GM23338 (cell line): Measurements from ENCODE around the gene F2. TPM values are rescaled to one million over a fixed set of nuclear protein-coding genes. Genes with fewer than 3 reads are reported as not detected.

Source experiments
- EZH2 ChIP-seq: fragments of 200-600 bp; sonication (generic); IDR thresholded peaks from one replicate; pipeline ENCODE4 v1.8.0; 2017; ENCODE audit warnings: antibody characterized with exemption, mild to moderate bottlenecking, low read depth; ENCODE audit not compliant: unreplicated experiment
- EZH2phosphoT487 ChIP-seq: fragments of 200-600 bp; sonication (generic); IDR thresholded peaks from one replicate; pipeline ENCODE4 v1.8.1; 2018; ENCODE audit warnings: antibody characterized with exemption; ENCODE audit not compliant: unreplicated experiment
- NANOG ChIP-seq: IDR thresholded peaks from 2 replicates; pipeline ENCODE4 v1.6.1; 2016; ENCODE audit warnings: antibody characterized with exemption, borderline replicate concordance
- POLR2AphosphoS5 ChIP-seq: IDR thresholded peaks from 2 replicates; pipeline ENCODE4 v1.6.1; 2016; ENCODE audit warnings: antibody characterized with exemption, low read depth
- ZNF114 ChIP-seq: fragments of 250-450 bp; sonication (Bioruptor Pico); IDR thresholded peaks from 2 replicates; pipeline ENCODE4 v1.5.0; 2020; ENCODE audit warnings: mild to moderate bottlenecking, moderate library complexity
- ZNF331 ChIP-seq: fragments of 250-450 bp; sonication (Bioruptor Pico); IDR thresholded peaks from 2 replicates; pipeline ENCODE4 v1.5.0; 2020; ENCODE audit warnings: low read depth, mild to moderate bottlenecking, moderate library complexity
- polyA plus RNA-seq: library from polyadenylated mRNA; unstranded; fragments of >200 nt; fragmentation: Nextera tagmentation; extraction: Ambion mirVana; gene quantifications from 2 replicates; pipeline ENCODE4 v1.2.1, GENCODE V29; 2016
- total RNA-seq: library from RNA; depleted of rRNA; stranded (reverse); fragments of >200 nt; shearing (Covaris generic); gene quantifications from 2 replicates; pipeline ENCODE4 v1.2.3, GENCODE V29; 2014
- TF ChIP-seq, protein P1 (sequence below): fragments of 250-450 bp; sonication (Bioruptor Pico); IDR thresholded peaks from 2 replicates; pipeline ENCODE4 v1.5.0; 2020; ENCODE audit warnings: mild to moderate bottlenecking, moderate library complexity
- TF ChIP-seq, protein P2 (sequence below): IDR thresholded peaks from 2 replicates; pipeline ENCODE4 v1.6.1; 2016; ENCODE audit warnings: antibody characterized with exemption
- TF ChIP-seq, protein P3 (sequence below): IDR thresholded peaks from one replicate; pipeline ENCODE4 v1.6.1; 2018; ENCODE audit warnings: antibody characterized with exemption; ENCODE audit not compliant: unreplicated experiment

Gene F2
- total and polyA plus RNA-seq, 2 experiments from 2014 or later = 0.21 TPM; not detected in 1

DNA sequence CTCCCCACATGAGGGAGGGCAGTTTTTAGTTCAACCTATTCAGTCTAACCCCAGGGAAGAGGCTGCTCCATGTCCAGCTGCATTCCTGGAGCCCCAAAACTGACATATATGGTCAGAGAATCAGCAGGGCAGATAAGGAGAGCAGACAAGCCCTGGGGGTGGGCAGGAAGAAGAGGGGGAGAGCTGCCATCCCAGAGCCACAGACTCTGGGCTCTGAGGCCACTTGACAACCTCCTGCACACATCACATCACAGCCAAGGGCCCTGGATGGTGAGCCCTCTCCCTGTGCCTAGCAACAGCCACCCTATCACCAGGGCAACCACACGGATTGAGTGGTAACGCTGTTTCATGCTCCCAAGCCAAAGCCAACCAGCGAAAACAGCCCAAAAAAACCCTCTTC lies 21.7 kb upstream of the F2 start (continued):
- TF ChIP-seq, protein P1, sequence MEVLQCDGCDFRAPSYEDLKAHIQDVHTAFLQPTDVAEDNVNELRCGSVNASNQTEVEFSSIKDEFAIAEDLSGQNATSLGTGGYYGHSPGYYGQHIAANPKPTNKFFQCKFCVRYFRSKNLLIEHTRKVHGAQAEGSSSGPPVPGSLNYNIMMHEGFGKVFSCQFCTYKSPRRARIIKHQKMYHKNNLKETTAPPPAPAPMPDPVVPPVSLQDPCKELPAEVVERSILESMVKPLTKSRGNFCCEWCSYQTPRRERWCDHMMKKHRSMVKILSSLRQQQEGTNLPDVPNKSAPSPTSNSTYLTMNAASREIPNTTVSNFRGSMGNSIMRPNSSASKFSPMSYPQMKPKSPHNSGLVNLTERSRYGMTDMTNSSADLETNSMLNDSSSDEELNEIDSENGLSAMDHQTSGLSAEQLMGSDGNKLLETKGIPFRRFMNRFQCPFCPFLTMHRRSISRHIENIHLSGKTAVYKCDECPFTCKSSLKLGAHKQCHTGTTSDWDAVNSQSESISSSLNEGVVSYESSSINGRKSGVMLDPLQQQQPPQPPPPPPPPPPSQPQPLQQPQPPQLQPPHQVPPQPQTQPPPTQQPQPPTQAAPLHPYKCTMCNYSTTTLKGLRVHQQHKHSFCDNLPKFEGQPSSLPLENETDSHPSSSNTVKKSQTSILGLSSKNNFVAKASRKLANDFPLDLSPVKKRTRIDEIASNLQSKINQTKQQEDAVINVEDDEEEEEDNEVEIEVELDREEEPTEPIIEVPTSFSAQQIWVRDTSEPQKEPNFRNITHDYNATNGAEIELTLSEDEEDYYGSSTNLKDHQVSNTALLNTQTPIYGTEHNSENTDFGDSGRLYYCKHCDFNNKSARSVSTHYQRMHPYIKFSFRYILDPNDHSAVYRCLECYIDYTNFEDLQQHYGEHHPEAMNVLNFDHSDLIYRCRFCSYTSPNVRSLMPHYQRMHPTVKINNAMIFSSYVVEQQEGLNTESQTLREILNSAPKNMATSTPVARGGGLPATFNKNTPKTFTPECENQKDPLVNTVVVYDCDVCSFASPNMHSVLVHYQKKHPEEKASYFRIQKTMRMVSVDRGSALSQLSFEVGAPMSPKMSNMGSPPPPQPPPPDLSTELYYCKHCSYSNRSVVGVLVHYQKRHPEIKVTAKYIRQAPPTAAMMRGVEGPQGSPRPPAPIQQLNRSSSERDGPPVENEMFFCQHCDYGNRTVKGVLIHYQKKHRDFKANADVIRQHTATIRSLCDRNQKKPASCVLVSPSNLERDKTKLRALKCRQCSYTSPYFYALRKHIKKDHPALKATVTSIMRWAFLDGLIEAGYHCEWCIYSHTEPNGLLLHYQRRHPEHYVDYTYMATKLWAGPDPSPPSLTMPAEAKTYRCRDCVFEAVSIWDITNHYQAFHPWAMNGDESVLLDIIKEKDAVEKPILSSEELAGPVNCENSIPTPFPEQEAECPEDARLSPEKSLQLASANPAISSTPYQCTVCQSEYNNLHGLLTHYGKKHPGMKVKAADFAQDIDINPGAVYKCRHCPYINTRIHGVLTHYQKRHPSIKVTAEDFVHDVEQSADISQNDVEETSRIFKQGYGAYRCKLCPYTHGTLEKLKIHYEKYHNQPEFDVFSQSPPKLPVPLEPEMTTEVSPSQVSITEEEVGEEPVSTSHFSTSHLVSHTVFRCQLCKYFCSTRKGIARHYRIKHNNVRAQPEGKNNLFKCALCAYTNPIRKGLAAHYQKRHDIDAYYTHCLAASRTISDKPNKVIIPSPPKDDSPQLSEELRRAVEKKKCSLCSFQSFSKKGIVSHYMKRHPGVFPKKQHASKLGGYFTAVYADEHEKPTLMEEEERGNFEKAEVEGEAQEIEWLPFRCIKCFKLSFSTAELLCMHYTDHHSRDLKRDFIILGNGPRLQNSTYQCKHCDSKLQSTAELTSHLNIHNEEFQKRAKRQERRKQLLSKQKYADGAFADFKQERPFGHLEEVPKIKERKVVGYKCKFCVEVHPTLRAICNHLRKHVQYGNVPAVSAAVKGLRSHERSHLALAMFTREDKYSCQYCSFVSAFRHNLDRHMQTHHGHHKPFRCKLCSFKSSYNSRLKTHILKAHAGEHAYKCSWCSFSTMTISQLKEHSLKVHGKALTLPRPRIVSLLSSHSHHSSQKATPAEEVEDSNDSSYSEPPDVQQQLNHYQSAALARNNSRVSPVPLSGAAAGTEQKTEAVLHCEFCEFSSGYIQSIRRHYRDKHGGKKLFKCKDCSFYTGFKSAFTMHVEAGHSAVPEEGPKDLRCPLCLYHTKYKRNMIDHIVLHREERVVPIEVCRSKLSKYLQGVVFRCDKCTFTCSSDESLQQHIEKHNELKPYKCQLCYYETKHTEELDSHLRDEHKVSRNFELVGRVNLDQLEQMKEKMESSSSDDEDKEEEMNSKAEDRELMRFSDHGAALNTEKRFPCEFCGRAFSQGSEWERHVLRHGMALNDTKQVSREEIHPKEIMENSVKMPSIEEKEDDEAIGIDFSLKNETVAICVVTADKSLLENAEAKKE (CRISPR knock-in tag) = no peak
- TF ChIP-seq EZH2phosphoT487 = no peak
- no peak for TF ChIP-seq ZNF331 (CRISPR knock-in tag)
- TF ChIP-seq NANOG = no peak
- TF ChIP-seq, protein P2, sequence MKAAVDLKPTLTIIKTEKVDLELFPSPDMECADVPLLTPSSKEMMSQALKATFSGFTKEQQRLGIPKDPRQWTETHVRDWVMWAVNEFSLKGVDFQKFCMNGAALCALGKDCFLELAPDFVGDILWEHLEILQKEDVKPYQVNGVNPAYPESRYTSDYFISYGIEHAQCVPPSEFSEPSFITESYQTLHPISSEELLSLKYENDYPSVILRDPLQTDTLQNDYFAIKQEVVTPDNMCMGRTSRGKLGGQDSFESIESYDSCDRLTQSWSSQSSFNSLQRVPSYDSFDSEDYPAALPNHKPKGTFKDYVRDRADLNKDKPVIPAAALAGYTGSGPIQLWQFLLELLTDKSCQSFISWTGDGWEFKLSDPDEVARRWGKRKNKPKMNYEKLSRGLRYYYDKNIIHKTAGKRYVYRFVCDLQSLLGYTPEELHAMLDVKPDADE = no peak
- TF ChIP-seq ZNF114 (CRISPR knock-in tag) = no peak
- TF ChIP-seq EZH2 = no peak
- no peak for TF ChIP-seq POLR2AphosphoS5
- TF ChIP-seq, protein P3, sequence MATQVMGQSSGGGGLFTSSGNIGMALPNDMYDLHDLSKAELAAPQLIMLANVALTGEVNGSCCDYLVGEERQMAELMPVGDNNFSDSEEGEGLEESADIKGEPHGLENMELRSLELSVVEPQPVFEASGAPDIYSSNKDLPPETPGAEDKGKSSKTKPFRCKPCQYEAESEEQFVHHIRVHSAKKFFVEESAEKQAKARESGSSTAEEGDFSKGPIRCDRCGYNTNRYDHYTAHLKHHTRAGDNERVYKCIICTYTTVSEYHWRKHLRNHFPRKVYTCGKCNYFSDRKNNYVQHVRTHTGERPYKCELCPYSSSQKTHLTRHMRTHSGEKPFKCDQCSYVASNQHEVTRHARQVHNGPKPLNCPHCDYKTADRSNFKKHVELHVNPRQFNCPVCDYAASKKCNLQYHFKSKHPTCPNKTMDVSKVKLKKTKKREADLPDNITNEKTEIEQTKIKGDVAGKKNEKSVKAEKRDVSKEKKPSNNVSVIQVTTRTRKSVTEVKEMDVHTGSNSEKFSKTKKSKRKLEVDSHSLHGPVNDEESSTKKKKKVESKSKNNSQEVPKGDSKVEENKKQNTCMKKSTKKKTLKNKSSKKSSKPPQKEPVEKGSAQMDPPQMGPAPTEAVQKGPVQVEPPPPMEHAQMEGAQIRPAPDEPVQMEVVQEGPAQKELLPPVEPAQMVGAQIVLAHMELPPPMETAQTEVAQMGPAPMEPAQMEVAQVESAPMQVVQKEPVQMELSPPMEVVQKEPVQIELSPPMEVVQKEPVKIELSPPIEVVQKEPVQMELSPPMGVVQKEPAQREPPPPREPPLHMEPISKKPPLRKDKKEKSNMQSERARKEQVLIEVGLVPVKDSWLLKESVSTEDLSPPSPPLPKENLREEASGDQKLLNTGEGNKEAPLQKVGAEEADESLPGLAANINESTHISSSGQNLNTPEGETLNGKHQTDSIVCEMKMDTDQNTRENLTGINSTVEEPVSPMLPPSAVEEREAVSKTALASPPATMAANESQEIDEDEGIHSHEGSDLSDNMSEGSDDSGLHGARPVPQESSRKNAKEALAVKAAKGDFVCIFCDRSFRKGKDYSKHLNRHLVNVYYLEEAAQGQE = no peak
